PC-9 (cell line): ENCODE measurements around the gene DRD4.

Experiments
- EZH2 ChIP-seq: fragments of 200-600 bp; sonication (generic); IDR thresholded peaks from 2 replicates; pipeline ENCODE4 v1.8.0; 2017; ENCODE audit warnings: antibody characterized with exemption, low read depth
- TF ChIP-seq, protein P1 (sequence below): fragments of 200-600 bp; sonication (generic); conservative IDR thresholded peaks from 2 replicates; pipeline ENCODE4 v1.6.1; 2017; ENCODE audit warnings: mixed run types, antibody characterized with exemption, mild to moderate bottlenecking, moderate library complexity

- TF ChIP-seq, protein P1, sequence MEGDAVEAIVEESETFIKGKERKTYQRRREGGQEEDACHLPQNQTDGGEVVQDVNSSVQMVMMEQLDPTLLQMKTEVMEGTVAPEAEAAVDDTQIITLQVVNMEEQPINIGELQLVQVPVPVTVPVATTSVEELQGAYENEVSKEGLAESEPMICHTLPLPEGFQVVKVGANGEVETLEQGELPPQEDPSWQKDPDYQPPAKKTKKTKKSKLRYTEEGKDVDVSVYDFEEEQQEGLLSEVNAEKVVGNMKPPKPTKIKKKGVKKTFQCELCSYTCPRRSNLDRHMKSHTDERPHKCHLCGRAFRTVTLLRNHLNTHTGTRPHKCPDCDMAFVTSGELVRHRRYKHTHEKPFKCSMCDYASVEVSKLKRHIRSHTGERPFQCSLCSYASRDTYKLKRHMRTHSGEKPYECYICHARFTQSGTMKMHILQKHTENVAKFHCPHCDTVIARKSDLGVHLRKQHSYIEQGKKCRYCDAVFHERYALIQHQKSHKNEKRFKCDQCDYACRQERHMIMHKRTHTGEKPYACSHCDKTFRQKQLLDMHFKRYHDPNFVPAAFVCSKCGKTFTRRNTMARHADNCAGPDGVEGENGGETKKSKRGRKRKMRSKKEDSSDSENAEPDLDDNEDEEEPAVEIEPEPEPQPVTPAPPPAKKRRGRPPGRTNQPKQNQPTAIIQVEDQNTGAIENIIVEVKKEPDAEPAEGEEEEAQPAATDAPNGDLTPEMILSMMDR, result no peak
- no peak for TF ChIP-seq EZH2
Measured at GRCh38 chr11:640021-640706, 3.1 kb downstream of the DRD4 start.
